ENCODE data around the gene APOO.
"Not testable (repeated sequence)": the region's sequence is repeated elsewhere in the genome, so short reads cannot be mapped to it uniquely, and the experiment has no call there.

Gene APOO

GRCh38 chrX:23861952-23862351 is 45.8 kb downstream of the APOO start:
- H2BK5ac ChIP-seq (ENCODE audit: low read length); H4K8ac ChIP-seq (ENCODE audit: low read depth, low read length); DNase-seq (ENCODE audit: low spot score); H3K4me2 ChIP-seq (ENCODE audit: insufficient read depth, low read length, poor library complexity, severe bottlenecking); H3K18ac ChIP-seq (ENCODE audit: low read length); H3K14ac ChIP-seq (ENCODE audit: low read length); H2BK15ac ChIP-seq (ENCODE audit: low read length); H2AK5ac ChIP-seq (ENCODE audit: low read depth, low read length); H3K23ac ChIP-seq (ENCODE audit: low read depth, low read length, poor library complexity); H2BK12ac ChIP-seq (ENCODE audit: low read length); H3K9ac ChIP-seq (ENCODE audit: low read depth, low read length, poor library complexity); H2AFZ ChIP-seq (ENCODE audit: low read length); H3K4ac ChIP-seq (ENCODE audit: low read length); H3K79me1 ChIP-seq (ENCODE audit: low read depth, low read length); H3K27me3 ChIP-seq (ENCODE audit: control insufficient read depth in 3 of 3, insufficient read depth in 3 of 3, low read depth in 1 of 3, low read length in 3 of 3); H3K9me3 ChIP-seq (replicated peaks in 1 of 2; ENCODE audit: control insufficient read depth in 2 of 2, insufficient read depth in 1 of 2, low read depth in 1 of 2, low read length in 2 of 2); H3K27ac ChIP-seq (replicated peaks; ENCODE audit: low read length); H4K91ac ChIP-seq (ENCODE audit: low read depth, low read length, poor library complexity); H2BK120ac ChIP-seq (ENCODE audit: low read depth, low read length); H3K4me3 ChIP-seq (ENCODE audit: low read length in 2 of 2); H3K4me1 ChIP-seq (ENCODE audit: control insufficient read depth in 2 of 2, insufficient read depth in 1 of 2, low read depth in 1 of 2, low read length in 2 of 2): not testable (repeated sequence)
- no CpG with 5 or more reads among the region's 2 CpGs for WGBS, 2 donors (ENCODE audit: extremely low coverage in 2 of 2, insufficient read length in 2 of 2, insufficient replicate concordance in 1 of 2)
- H3K36me3 ChIP-seq (replicated peaks in 1 of 2; ENCODE audit: control insufficient read depth in 2 of 2, insufficient read depth in 2 of 2, low read length in 2 of 2): peaks cover 0 to 16% of the 10 kb centered on the region in 2 donors

DNA sequence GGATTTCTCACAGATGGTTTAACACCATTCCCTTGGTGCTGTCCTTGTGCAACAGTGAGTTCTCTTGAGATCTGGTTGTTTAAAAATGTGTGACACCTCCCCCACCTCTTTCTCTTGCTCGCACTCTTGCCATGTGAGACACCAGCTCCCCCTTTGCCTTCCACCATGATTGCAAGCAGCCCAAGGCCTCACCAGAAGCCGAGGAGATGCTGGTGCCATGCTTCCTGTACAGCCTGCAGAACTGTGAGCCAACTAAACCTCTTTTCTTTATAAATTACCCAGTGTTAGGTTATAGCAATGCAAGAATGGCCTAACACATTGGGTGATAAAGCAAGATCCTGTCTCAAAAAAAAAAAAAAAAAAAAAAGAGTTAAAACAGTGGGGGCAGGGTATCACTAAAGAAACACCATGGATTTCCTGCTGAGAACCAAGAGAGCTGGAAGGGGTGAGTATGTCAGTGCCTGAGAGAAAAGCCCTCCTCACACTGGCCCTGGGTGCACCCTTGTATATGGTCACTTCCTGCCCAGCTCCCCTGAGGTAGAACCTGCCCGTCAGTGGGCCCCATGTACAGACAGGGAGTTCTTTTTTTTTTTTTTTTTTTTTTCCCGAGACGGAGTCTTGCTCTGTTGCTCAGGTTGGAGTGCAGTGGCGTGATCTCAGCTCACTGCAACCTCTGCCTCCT is 46.4 kb downstream of the APOO start:
- H3K4me1 ChIP-seq (ENCODE audit: control insufficient read depth in 2 of 2, insufficient read depth in 1 of 2, low read depth in 1 of 2, low read length in 2 of 2): no peaks in the 10 kb centered on the region
- peaks cover 0 to 16% of the 10 kb centered on the region in 2 donors for H3K36me3 ChIP-seq (replicated peaks in 1 of 2; ENCODE audit: control insufficient read depth in 2 of 2, insufficient read depth in 2 of 2, low read length in 2 of 2)
- no peak overlapping the region for H3K23ac ChIP-seq (ENCODE audit: low read depth, low read length, poor library complexity)
- no peak overlapping the region for H2BK12ac ChIP-seq (ENCODE audit: low read length)
- H2BK5ac ChIP-seq (ENCODE audit: low read length): no peak overlapping the region
- no peak overlapping the region for H2AFZ ChIP-seq (ENCODE audit: low read length)
- H2BK15ac ChIP-seq (ENCODE audit: low read length): no peak overlapping the region
- no peak for DNase-seq (ENCODE audit: low spot score)
- H3K4ac ChIP-seq (ENCODE audit: low read length): no peak overlapping the region
- no peak overlapping the region for H4K91ac ChIP-seq (ENCODE audit: low read depth, low read length, poor library complexity)
- H3K4me2 ChIP-seq (ENCODE audit: insufficient read depth, low read length, poor library complexity, severe bottlenecking): no peak overlapping the region
- no peak overlapping the region for H2BK120ac ChIP-seq (ENCODE audit: low read depth, low read length)
- H3K14ac ChIP-seq (ENCODE audit: low read length): no peak overlapping the region
- WGBS, 2 donors (ENCODE audit: extremely low coverage in 2 of 2, insufficient read length in 2 of 2, insufficient replicate concordance in 1 of 2): no CpG with 5 or more reads among the region's 6 CpGs
- H2AK5ac ChIP-seq (ENCODE audit: low read depth, low read length): no peak overlapping the region
- no peak overlapping the region for H3K4me3 ChIP-seq (ENCODE audit: low read length in 2 of 2)
- no peak overlapping the region for H4K8ac ChIP-seq (ENCODE audit: low read depth, low read length)
- H3K27me3 ChIP-seq (ENCODE audit: control insufficient read depth in 3 of 3, insufficient read depth in 3 of 3, low read depth in 1 of 3, low read length in 3 of 3): no peaks in the 10 kb centered on the region
- H3K79me1 ChIP-seq (ENCODE audit: low read depth, low read length): no peaks in the 10 kb centered on the region
- H3K9ac ChIP-seq (ENCODE audit: low read depth, low read length, poor library complexity): no peak overlapping the region
- no peak overlapping the region for H3K18ac ChIP-seq (ENCODE audit: low read length)
- H3K9me3 ChIP-seq (replicated peaks in 1 of 2; ENCODE audit: control insufficient read depth in 2 of 2, insufficient read depth in 1 of 2, low read depth in 1 of 2, low read length in 2 of 2): no peaks in the 10 kb centered on the region
- H3K27ac ChIP-seq (replicated peaks; ENCODE audit: low read length): no peak overlapping the region

- not testable (repeated sequence) for H3K23ac ChIP-seq (ENCODE audit: low read depth, low read length, poor library complexity); H4K8ac ChIP-seq (ENCODE audit: low read depth, low read length); H2BK120ac ChIP-seq (ENCODE audit: low read depth, low read length); H2BK12ac ChIP-seq (ENCODE audit: low read length); H3K4me3 ChIP-seq (ENCODE audit: low read length in 2 of 2); H3K4me2 ChIP-seq (ENCODE audit: insufficient read depth, low read length, poor library complexity, severe bottlenecking); H3K4ac ChIP-seq (ENCODE audit: low read length); H3K14ac ChIP-seq (ENCODE audit: low read length); H3K9me3 ChIP-seq (replicated peaks in 1 of 2; ENCODE audit: control insufficient read depth in 2 of 2, insufficient read depth in 1 of 2, low read depth in 1 of 2, low read length in 2 of 2); H3K9ac ChIP-seq (ENCODE audit: low read depth, low read length, poor library complexity); H3K4me1 ChIP-seq (ENCODE audit: control insufficient read depth in 2 of 2, insufficient read depth in 1 of 2, low read depth in 1 of 2, low read length in 2 of 2); H3K18ac ChIP-seq (ENCODE audit: low read length); H3K79me1 ChIP-seq (ENCODE audit: low read depth, low read length); H4K91ac ChIP-seq (ENCODE audit: low read depth, low read length, poor library complexity); H3K27ac ChIP-seq (replicated peaks; ENCODE audit: low read length); H2BK15ac ChIP-seq (ENCODE audit: low read length); H3K27me3 ChIP-seq (ENCODE audit: control insufficient read depth in 3 of 3, insufficient read depth in 3 of 3, low read depth in 1 of 3, low read length in 3 of 3); H2BK5ac ChIP-seq (ENCODE audit: low read length); H2AK5ac ChIP-seq (ENCODE audit: low read depth, low read length); DNase-seq (ENCODE audit: low spot score); H2AFZ ChIP-seq (ENCODE audit: low read length)
- no CpG with 5 or more reads among the region's 7 CpGs for WGBS, 2 donors (ENCODE audit: extremely low coverage in 2 of 2, insufficient read length in 2 of 2, insufficient replicate concordance in 1 of 2)
- peaks cover 0 to 17% of the 10 kb centered on the region in 2 donors for H3K36me3 ChIP-seq (replicated peaks in 1 of 2; ENCODE audit: control insufficient read depth in 2 of 2, insufficient read depth in 2 of 2, low read length in 2 of 2)
These were observed 48.5 kb downstream of the APOO start for GRCh38 chrX:23859238-23859637.

- Histone ChIP-seq H3K79me1 (ENCODE audit: low read depth, low read length) (no peaks in the 10 kb centered on the region), H2BK5ac (ENCODE audit: low read length) (no peak overlapping the region), H3K14ac (ENCODE audit: low read length) (no peak overlapping the region), H3K27me3 (ENCODE audit: control insufficient read depth in 3 of 3, insufficient read depth in 3 of 3, low read depth in 1 of 3, low read length in 3 of 3) (no peaks in the 10 kb centered on the region), H3K27ac (replicated peaks; ENCODE audit: low read length) (no peak overlapping the region), H3K36me3 (replicated peaks in 1 of 2; ENCODE audit: control insufficient read depth in 2 of 2, insufficient read depth in 2 of 2, low read length in 2 of 2) (peaks cover 0 to 17% of the 10 kb centered on the region in 2 donors), H3K4ac (ENCODE audit: low read length) (no peak overlapping the region), H3K4me3 (ENCODE audit: low read length in 2 of 2) (no peak overlapping the region), H4K91ac (ENCODE audit: low read depth, low read length, poor library complexity) (no peak overlapping the region), H3K4me1 (ENCODE audit: control insufficient read depth in 2 of 2, insufficient read depth in 1 of 2, low read depth in 1 of 2, low read length in 2 of 2) (no peaks in the 10 kb centered on the region), H2AK5ac (ENCODE audit: low read depth, low read length) (no peak overlapping the region), H3K9me3 (replicated peaks in 1 of 2; ENCODE audit: control insufficient read depth in 2 of 2, insufficient read depth in 1 of 2, low read depth in 1 of 2, low read length in 2 of 2) (no peaks in the 10 kb centered on the region), H2BK120ac (ENCODE audit: low read depth, low read length) (no peak overlapping the region), H2BK12ac (ENCODE audit: low read length) (no peak overlapping the region), H2AFZ (ENCODE audit: low read length) (no peak overlapping the region), H3K23ac (ENCODE audit: low read depth, low read length, poor library complexity) (no peak overlapping the region), H3K18ac (ENCODE audit: low read length) (no peak overlapping the region), H4K8ac (ENCODE audit: low read depth, low read length) (no peak overlapping the region), H3K4me2 (ENCODE audit: insufficient read depth, low read length, poor library complexity, severe bottlenecking) (no peak overlapping the region), H2BK15ac (ENCODE audit: low read length) (no peak overlapping the region), H3K9ac (ENCODE audit: low read depth, low read length, poor library complexity) (no peak overlapping the region)
- no CpG with 5 or more reads among the region's 5 CpGs for WGBS, 2 donors (ENCODE audit: extremely low coverage in 2 of 2, insufficient read length in 2 of 2, insufficient replicate concordance in 1 of 2)
- DNase-seq (ENCODE audit: low spot score): no peak
These were observed 49.8 kb downstream of the APOO start for GRCh38 chrX:23857935-23858334.
